ENCODE results near the gene USF2. TPM values are rescaled to one million over a fixed set of nuclear protein-coding genes. Genes with fewer than 3 reads are reported as not detected.

USF2 gene
- total and polyA plus RNA-seq, 2 of the 8 experiments (the other 6 are each of a cell fraction or from before 2014, with no cell fraction given) = 74.1 to 109 TPM

GRCh38 chr19:35297922-35298321, 29.2 kb downstream of the USF2 start (continued):
- TF ChIP-seq CTBP2 (IDR thresholded peaks at IDR 0.05; ENCODE audit: borderline replicate concordance, insufficient read depth, insufficient read length, low read length) (no peak), SAP30 (IDR thresholded peaks at IDR 0.05; ENCODE audit: insufficient read depth, insufficient replicate concordance, low read length) (no peak), JUN (IDR thresholded peaks at IDR 0.05; ENCODE audit: low read depth, low read length) (no peak)

All from H1 (cell line).